Transverse colon (tissue), 4 donors: ENCODE measurements around the gene CTBP2. TPM values are rescaled to one million over a fixed set of nuclear protein-coding genes. Genes with fewer than 3 reads are reported as not detected.

Experiments used
- DNase-seq: peaks from one replicate; pipeline ENCODE4 v3.0.0-alpha.2; 2019
- H3K27ac ChIP-seq, 4 donors: fragments of 200-600 bp; sonication (generic); 2 replicates each; pipeline ENCODE4 v1.5.1; 2016 to 2018; ENCODE audit warnings: inconsistent platforms in 4 of 4
- H3K27me3 ChIP-seq: fragments of 200-600 bp; sonication (generic); 2 replicates; pipeline ENCODE4 v1.5.1; 2017; ENCODE audit warnings: inconsistent platforms
- H3K36me3 ChIP-seq, 4 donors: fragments of 200-600 bp; sonication (generic); 2 replicates each; pipeline ENCODE4 v1.5.1; 2017 to 2019; ENCODE audit warnings: inconsistent platforms in 4 of 4
- H3K4me1 ChIP-seq, 4 donors: fragments of 200-600 bp; sonication (generic); 2 replicates each; pipeline ENCODE4 v1.5.1; 2017 to 2020; ENCODE audit warnings: inconsistent platforms in 4 of 4
- H3K4me3 ChIP-seq, 4 donors: fragments of 200-600 bp; sonication (generic); 1 replicate in 1 of 4; 2 replicates in 3 of 4; pipeline versions ENCODE4 v1.5.1 to v1.6.1; 2017 to 2019; ENCODE audit warnings: inconsistent platforms in 4 of 4
- H3K9me3 ChIP-seq, 2 donors: fragments of 200-600 bp; sonication (generic); 2 replicates each; pipeline ENCODE4 v1.5.1; 2017 to 2019; ENCODE audit warnings: inconsistent platforms in 2 of 2
- EP300 ChIP-seq: sonication (generic); formaldehyde crosslinking; IDR thresholded peaks from one replicate; pipeline ENCODE4 v1.6.1; 2017; ENCODE audit warnings: antibody characterized with exemption, low read depth
- POLR2A ChIP-seq: fragments of 450-650 bp; IDR thresholded peaks from one replicate; pipeline ENCODE4 v1.6.1; 2016; ENCODE audit warnings: antibody characterized with exemption, mild to moderate bottlenecking, moderate library complexity
- POLR2AphosphoS5 ChIP-seq, 3 donors: sonication (generic); formaldehyde crosslinking; IDR thresholded peaks; one replicate each; pipeline ENCODE4 v1.6.1; 2016; ENCODE audit warnings: antibody characterized with exemption in 3 of 3
- WGBS, 2 donors: methylation state at CpG; one replicate each; pipeline ENCODE4 v1.1.5; 2018; ENCODE audit warnings: low coverage in 1 of 2; 5-methylcytosine and 5-hydroxymethylcytosine counted together
- in situ Hi-C, 4 donors: fragments of 200-750 bp; cut with MboI; loops; one replicate each; pipeline versions ENCODE4 v1.15.0 to v1.15.1; 2017; ENCODE audit warnings: low sequenced_read_pairs in 3 of 4, low pct_ligation_motif_present in 1 of 4, low pct_unique_long_range_greater_than_20kb in 1 of 4
- intact Hi-C: fragments of 100-400 bp; cut with DNase I; formaldehyde crosslinking; loops from one replicate; pipeline ENCODE4 v1.15.1; 2023; ENCODE audit warnings: low total_unique reads
- total RNA-seq, 4 donors: library from RNA; depleted of rRNA; stranded (reverse); fragments of >200 nt; gene quantifications; one replicate each; pipeline ENCODE4 v1.1.0, GENCODE V29; 2016
- TF ChIP-seq, protein P1 (sequence below), 5 experiments: fragments of 200-600 bp in 3 of 5; fragments of 450-650 bp in 2 of 5; sonication (generic) in 3 of 5; IDR thresholded peaks; 1 replicate in 2 of 5; 2 replicates in 3 of 5; pipeline ENCODE4 v1.5.1; 2016 to 2017; ENCODE audit warnings: antibody characterized with exemption in 5 of 5, inconsistent platforms in 3 of 5, mild to moderate bottlenecking in 2 of 5, moderate library complexity in 1 of 5

CTBP2 gene
- total RNA-seq, 4 donors from 2014 or later: 71.9 to 247 (median 98.4) TPM

GRCh38 chr10:125102246-125102645 lies 58.1 kb downstream of the CTBP2 start:
- peak; percentile 32 for DNase-seq
- in situ Hi-C loops: no loop called here
- Histone ChIP-seq H3K36me3 (peaks cover 0 to 6% (median 0%) of the 10 kb centered on the region in 4 donors), H3K9me3 (no peaks in the 10 kb centered on the region), H3K4me3 (no peak overlapping the region), H3K27me3 (no peaks in the 10 kb centered on the region), H3K4me1 (peaks cover 7 to 27% (median 21%) of the 10 kb centered on the region in 4 donors), H3K27ac (peak overlapping the region in 3 of 4 donors; percentile 2 to 57 (median 52))
- intact Hi-C loops: no loop called here
- WGBS, 2 donors: 0 to 24% methylated on average over 1 to 3 of the region's 3 CpGs
- TF ChIP-seq POLR2A (no peak), POLR2AphosphoS5 (IDR thresholded peaks at IDR 0.05) (no peak), EP300 (no peak)
- TF ChIP-seq, protein P1, sequence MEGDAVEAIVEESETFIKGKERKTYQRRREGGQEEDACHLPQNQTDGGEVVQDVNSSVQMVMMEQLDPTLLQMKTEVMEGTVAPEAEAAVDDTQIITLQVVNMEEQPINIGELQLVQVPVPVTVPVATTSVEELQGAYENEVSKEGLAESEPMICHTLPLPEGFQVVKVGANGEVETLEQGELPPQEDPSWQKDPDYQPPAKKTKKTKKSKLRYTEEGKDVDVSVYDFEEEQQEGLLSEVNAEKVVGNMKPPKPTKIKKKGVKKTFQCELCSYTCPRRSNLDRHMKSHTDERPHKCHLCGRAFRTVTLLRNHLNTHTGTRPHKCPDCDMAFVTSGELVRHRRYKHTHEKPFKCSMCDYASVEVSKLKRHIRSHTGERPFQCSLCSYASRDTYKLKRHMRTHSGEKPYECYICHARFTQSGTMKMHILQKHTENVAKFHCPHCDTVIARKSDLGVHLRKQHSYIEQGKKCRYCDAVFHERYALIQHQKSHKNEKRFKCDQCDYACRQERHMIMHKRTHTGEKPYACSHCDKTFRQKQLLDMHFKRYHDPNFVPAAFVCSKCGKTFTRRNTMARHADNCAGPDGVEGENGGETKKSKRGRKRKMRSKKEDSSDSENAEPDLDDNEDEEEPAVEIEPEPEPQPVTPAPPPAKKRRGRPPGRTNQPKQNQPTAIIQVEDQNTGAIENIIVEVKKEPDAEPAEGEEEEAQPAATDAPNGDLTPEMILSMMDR (IDR thresholded peaks at IDR 0.05): no peak

- peaks cover 7 to 27% (median 21%) of the 10 kb centered on the region in 4 donors for H3K4me1 ChIP-seq
- H3K27me3 ChIP-seq: no peaks in the 10 kb centered on the region
- TF ChIP-seq EP300 (no peak), POLR2A (no peak), POLR2AphosphoS5 (IDR thresholded peaks at IDR 0.05) (no peak)
- TF ChIP-seq, protein P1 (IDR thresholded peaks at IDR 0.05): no peak
- no peak for DNase-seq
- no peaks in the 10 kb centered on the region for H3K9me3 ChIP-seq
- no peaks in the 10 kb centered on the region for H3K36me3 ChIP-seq
- 70 to 83% methylated on average over 8 to 9 of the region's 9 CpGs for WGBS, 2 donors
- intact Hi-C loops (no loop called here), in situ Hi-C loops (no loop called here)
- no peak overlapping the region for H3K27ac ChIP-seq
- H3K4me3 ChIP-seq: no peak overlapping the region
These were observed 58.8 kb downstream of the CTBP2 start for GRCh38 chr10:125101581-125101980.

GRCh38 chr10:125101049-125101448 lies 59.3 kb downstream of the CTBP2 start:
- TF ChIP-seq POLR2AphosphoS5 (IDR thresholded peaks at IDR 0.05): no peak
- TF ChIP-seq POLR2A: no peak
- no peak for TF ChIP-seq EP300
- TF ChIP-seq, protein P1 (IDR thresholded peaks at IDR 0.05): no peak
- peaks cover 8 to 28% (median 23%) of the 10 kb centered on the region in 4 donors for H3K4me1 ChIP-seq
- in situ Hi-C loops: no loop called here

DNA sequence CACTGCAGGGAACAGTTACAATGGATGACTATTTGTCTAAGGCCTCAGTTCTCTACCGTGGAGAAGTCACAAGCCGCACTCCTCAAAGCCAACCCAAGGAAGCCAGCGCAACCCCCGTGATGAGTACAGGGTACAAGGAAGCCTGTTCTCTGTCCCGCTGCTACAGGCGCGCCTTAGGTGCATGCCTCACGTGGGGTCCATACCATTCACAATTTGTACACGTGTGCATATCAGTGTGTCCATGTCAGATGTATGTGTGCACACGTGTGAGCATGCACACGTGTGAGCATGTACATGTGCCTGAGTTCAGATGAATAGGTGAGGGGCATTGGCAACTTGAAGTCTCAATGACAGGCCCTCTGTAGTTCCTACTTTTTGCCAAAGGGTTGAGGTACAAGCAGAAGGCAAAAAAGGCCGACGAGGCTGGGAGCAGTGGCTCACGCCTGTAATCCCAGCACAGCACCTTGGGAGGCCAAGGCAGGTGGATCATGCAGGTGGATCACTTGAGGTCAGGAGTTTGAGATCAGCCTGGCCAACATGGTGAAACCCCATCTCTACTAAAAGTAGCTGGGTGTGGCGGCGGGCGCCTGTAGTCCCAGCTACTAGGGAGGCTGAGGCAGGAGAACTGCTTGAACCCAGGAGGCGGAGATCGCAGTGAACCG lies 62.8 kb downstream of the CTBP2 start:
- Histone ChIP-seq H3K4me3 (no peak overlapping the region), H3K4me1 (peaks cover 2 to 31% (median 18%) of the 10 kb centered on the region in 4 donors), H3K27ac (no peak overlapping the region), H3K27me3 (no peaks in the 10 kb centered on the region), H3K36me3 (no peaks in the 10 kb centered on the region), H3K9me3 (no peaks in the 10 kb centered on the region)
- in situ Hi-C loops: no loop called here
- no peak for DNase-seq
- TF ChIP-seq POLR2AphosphoS5 (IDR thresholded peaks at IDR 0.05) (no peak), POLR2A (no peak)
- TF ChIP-seq, protein P1 (IDR thresholded peaks at IDR 0.05): no peak
- intact Hi-C loops: no loop called here
- WGBS, 2 donors: 93 to 98% methylated on average over 8 to 20 of the region's 20 CpGs

More at GRCh38 chr10:125101049-125101448, 59.3 kb downstream of the CTBP2 start:
- H3K36me3 ChIP-seq: no peaks in the 10 kb centered on the region
- no peak overlapping the region for H3K27ac ChIP-seq
- H3K4me3 ChIP-seq: no peak overlapping the region
- WGBS, 2 donors: 85 to 87% methylated on average over 2 to 9 of the region's 9 CpGs
- H3K27me3 ChIP-seq: no peaks in the 10 kb centered on the region
- no peaks in the 10 kb centered on the region for H3K9me3 ChIP-seq
- no peak for DNase-seq
- intact Hi-C loops: no loop called here
